Fibroblast of skin of left quadriceps (primary cell): ENCODE results near the gene C12orf76.
"Not testable (repeated sequence)": the region's sequence is repeated elsewhere in the genome, so short reads cannot be mapped to it uniquely, and the experiment has no call there.

Experiments used
- DNase-seq, 2 experiments: peaks; one replicate each; pipeline ENCODE4 v3.0.0-alpha.2; 2013; ENCODE audit warnings: low read depth in 2 of 2

The C12orf76 gene

DNA sequence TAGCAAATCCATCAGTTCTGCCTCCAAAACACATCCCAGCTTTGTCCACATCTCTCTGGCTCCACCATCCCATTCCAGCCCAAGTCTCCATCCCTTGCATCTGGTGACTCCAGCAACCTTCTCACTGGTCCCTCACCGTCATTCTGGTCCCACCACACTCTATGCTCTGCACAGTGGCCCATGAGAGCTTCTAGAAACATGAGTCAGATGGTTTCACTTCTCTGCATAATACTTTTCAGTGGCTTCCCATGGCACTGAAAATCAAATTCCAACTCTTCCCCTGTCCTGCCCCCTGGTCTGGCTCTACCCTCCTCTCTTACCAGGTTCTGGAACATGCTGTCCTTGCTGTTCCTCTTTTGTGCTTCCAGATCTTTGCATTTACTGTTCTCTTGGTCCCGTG lies 17.2 kb upstream of the C12orf76 start:
- no peak for DNase-seq

DNA sequence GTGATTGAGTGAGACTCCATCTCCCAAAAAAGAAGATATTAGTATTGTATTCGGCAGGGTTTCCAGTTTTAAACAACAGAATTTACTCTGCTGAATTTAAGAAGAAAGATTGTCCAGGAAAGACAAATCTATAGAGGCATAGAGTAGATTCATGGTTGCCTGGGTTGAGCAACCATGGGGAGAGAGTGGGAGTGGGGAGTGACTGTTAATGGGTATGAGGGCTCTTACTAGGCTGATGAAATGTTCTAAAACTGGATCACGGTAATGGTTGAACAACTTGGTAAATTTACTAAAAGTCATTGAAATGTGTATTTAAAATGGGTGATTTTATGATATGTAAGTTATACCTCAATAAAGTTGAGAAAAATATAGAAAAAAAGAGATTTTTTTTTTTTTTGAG lies 13.9 kb upstream of the C12orf76 start:
- DNase-seq, result no peak

DNA sequence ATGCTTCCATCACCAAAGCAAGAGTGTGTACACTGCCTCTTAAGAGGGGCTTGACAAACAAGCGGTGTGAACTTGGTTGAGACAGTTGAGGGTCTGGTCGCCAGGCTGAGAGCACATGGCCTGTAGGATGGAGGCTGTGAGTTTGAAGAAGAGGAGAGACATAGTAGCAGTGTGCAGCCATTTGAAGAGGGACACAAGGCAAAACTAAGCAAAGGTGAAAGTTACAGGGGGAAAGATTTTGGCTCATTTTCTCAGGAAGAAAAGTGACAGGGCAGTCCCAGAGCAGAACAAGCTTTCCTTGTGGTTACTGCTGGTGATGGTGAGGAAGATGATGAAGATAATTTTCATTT lies 11.3 kb upstream of the C12orf76 start:
- no peak for DNase-seq

DNA sequence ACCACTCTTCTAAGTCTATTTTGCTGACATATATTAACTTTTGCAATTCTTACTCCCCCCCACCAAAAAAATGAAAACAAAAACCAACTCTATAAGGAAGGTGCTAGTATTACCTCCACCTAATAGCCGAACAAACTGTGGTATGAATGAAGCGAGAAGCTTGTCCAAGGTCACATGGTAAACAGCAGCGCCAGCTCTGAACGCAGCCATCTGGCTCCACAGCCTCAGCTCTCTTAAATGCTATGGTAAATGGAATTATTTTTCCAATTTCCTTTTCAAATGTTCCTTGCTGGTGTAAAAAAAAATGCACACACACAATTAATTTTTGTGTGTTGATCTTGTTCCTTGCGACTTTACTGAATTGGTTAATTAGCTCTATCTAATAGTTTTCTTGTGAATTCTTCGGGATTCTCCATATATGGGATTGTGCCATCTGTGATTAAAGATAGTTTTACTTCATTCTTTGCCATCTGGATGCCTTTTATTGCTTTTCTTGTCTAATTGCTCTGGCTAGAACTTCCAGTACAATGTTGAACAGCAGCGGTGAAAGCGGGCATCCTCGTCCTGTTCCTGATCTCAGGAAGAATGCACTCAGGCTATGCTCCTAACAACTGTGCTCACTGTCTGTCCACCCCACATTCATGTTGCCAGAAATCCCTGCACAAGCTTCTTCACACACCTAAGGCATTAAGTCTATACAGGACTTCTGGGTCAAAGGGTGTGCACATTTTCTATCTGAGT lies 10.7 kb upstream of the C12orf76 start:
- no peak for DNase-seq

DNA sequence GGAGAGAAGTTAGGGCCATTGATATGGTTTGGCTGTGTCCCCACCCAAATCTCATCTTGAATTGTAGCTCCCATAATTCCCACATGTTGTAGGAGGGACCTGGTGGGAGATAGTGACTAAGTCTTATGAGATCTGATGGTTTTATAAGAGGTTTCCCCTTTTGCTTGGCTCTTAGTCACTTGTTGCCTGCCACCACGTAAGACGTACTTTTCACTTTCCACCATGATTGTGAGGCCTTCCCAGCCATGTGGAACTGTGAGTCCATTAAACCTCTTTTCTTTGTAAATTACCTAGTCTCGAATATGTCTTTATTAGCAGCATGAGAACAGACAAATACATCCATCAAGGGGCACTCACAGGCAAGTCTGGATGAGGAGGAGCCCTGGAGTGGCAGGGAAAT lies 8.3 kb upstream of the C12orf76 start:
- not testable (repeated sequence) for DNase-seq

DNA sequence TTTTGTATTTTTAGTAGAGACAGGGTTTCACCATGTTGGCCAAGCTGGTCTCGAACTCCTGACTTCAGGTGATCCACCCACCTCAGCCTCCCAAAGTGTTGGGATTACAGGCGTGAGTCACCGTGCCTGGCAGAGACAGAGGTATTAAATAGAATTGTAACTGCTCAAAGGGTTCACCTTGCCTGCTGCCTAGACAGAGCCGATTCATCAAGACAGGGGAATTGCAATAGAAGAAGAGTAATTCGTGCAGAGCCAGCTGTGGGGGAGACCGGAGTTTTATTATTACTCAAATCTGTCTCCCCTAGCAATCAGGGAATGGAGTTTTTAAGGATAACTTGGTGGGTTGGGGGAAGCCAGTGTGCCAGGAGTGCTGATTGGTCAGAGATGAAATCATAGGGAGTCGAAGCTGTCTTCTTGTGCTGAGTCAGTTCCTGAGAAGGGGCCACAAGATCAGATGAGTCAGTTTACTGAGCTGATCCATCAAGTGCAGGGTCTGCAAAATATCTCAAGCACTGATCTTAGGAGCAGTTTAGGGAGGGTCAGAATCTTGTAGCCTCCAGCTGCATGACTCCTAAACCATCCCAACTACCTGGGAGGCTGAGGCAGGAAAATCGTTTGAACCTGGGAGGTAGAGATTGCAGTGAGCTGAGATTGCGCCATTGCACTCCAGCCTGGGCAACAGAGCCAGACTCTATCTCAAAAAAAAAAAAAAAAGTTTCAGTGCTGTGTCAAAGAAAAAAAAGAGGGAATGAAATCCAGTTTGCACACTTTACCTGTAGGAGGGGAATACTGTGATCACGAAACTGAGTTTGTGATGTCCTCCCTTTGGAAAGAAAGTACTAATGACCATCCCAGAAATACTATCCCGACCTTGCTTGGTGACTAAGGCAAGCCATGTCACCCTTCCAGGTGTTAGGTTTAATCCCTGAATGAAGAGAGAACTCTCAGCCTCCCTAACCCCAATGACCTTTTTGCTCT lies 7.3 kb upstream of the C12orf76 start:
- peak; percentile 81 to 83 for DNase-seq

DNA sequence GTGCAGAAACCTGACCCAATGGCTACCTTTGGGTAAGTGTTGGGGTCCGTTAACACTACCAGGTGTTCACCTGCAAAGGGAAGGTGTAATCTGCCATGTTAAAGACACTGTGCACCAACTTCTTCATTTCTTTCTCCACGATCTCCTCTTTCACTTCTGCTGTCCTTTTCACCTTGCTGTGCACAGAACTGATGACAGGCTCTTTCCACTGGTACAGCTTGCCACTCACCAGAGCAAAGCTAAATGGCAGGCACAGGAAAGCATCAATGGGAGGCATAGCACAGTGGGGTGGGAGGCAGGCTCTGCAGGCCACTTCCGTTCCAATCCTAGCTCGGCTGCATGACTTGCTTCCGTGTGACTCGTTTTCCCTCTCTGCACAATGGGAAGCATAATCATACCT lies 2.6 kb upstream of the C12orf76 start:
- DNase-seq, result no peak

DNA sequence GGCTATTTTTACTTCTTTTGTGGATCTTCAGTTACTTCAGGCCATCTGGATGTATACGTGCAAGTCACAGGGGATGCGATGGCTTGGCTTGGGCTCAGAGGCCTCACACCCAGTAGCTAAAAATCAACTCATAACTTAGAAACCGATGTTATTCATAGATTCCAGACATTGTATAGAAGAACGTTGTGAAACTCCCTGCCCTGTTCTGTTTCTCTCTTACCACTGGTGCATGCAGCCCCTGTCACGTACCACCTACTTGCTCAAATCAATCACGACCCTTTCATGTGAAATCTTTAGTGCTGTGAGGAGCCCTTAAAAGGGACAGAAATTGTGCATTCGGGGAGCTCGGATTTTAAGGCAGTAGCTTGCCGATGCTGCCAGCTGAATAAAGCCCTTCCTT lies 1.3 kb upstream of the C12orf76 start:
- not testable (repeated sequence) for DNase-seq

DNA sequence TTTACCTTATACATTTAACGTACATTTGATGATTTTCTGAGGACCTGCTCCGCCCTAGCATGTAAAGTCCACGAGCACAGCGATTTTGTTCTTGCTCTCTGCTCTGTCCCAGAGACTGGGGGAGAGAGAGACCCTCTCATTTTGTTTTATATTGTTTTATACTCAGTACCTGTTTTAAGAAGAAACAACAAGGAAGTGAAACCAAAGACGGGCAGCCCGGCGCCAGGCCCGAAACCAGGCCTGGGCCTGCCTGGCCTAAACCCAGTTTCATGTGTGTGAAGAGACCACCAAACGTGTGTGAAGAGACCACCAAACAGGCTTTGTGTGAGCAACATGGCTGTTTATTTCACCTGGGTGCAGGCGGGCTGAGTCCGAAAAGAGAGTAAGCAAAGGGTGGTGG lies 712 bp upstream of the C12orf76 start:
- DNase-seq, result not testable (repeated sequence)

DNA sequence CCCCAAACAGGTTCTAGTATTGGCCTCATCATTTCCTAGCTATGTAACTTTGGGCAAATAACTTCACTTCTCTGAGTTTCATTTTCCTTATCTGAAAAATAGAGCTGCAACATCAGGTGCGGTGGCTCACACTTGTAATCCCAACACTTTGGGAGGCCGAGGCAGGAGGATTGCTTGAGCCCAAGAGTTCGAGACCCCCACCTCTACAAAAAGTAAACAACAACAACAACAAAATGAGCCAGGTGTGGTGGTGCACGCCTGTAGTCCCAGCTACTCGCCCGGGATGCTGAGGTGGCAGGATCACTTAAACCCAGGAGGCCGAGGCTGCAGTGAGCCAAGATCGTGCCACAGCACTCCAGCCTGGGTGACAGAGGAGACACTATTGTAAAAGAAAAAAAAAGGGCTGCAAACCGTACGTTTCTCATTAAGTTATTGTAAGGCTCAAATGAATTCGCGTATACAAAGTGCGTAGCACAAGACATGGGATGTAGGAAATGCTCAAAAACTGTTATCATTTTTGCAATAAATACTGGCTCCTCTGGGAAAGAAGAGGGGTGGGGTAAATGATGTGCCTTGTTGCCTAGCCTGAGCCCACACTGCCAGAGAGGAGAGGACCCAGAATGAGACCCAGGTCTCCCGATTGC lies 903 bp downstream of the C12orf76 start:
- DNase-seq, result no peak

DNA sequence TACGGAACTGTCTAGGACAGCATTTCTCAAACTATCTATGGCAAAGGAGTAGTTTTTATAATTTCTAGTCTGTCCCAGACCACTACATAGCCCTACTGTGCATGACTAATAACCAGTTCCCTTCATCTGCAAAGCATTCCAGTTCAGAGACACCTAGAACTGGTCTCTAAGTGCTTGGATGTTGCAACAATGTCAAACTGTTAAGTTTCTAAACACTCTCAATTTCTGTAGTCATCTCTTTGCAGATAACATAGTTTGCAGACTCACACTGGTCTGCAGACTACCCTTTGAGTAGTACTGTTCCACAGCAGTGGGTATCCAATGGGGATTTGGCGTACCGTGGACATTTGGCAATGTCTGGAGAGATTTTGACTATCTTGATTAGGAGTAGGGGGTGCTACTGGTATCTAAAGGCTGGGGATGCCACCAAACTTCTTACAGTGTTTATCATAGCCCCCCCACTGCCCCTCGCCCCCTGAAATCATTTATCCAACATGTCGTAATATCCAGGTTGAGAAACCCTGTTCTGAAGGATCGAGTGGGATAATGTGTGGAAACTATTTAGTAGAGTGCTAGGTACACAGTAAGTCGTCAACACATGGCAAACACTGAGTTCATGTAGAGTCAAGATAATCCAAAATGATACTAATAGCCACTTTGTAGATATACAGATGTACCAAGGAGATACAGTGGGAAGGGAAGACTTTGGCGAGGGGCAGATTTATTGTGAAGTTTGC lies 1.7 kb downstream of the C12orf76 start:
- no peak for DNase-seq

DNA sequence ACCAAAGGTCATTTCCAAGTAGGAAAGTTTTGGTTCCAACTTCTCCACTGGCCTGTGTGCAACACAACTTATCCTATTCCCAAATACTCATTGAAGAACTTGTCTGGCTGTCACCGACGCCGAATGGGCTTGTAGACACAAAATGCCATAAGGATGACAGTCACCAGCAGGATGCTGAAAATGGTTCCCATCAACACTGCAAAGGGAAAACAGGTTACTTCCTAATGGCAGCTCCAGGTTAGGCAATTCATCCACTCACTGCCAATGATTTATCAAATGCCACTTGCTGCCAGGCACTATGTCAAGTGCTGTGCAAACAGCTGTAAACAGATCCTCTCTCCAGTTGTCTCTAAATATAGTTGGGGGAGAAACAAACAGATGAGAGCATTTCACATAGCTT lies 6.1 kb downstream of the C12orf76 start:
- DNase-seq, result no peak

DNA sequence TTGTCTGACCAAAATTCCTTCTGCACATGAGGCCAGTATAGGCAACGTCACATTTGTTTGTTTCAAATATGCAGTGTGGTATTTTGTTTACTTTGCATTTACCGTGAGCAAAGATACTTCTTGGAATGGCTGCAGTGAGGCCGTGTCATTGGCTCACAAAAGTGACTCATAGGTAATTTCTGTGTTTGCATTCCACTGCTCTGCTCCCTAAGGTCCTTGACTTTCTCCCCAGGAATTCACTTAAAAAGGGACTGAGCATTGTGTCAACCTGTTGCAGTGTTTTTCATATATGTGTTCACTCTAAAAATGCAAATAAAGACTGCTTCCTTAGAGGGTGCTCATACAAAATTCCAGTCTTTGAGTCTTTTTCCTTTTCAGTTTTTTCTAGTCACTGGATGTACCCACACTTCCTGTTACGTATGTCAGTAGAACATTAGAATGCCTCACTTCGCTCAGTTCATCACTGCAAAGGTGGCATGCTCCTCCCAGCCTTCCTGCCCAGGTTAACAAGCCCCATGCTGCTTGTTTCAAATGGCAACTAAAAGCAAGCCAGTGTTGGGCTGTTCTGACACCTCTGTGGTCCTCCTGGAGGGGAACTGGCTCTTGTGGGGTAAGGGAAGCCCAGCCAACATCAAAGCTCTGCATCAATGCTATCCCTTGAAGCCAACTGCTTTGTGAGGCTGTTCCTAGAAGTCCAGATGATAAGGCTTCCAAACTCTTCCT lies 9.1 kb downstream of the C12orf76 start:
- peak; percentile 82 to 84 for DNase-seq

DNA sequence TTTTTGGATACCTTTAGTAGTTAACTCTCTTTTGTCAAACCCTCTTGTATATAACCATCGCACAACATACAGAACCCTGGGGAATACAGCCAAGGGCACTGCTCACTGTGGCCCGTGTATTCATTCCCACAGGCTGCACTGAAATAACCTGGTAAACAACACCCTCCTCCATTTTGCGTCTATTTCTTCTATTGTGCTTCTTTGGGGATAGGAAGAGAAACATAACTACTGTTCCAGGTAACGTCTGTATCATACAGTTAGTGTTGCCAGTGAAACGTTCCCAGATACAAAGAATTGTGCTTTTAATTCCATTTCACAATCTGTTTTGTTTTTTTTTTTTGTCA lies 9.6 kb downstream of the C12orf76 start:
- DNase-seq, result no peak

DNA sequence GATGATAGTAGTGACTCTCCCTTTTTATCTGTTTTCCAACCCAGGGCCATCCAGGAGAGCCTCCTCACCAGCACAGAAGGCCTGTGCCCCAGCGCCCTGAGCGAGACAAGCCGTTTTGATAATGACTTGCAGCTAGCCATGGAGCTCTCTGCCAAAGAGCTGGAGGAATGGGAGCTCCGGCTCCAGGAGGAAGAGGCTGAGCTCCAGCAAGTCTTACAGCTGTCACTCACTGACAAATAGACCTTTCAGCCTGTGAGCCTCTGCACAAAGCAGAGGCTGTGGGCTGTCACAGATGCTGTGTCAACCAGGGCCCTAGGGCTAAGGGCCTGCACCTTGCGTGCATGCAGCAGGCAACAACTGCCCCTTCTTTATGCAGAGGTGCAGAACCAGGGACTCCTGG lies 11.0 kb downstream of the C12orf76 start:
- DNase-seq, result no peak

DNA sequence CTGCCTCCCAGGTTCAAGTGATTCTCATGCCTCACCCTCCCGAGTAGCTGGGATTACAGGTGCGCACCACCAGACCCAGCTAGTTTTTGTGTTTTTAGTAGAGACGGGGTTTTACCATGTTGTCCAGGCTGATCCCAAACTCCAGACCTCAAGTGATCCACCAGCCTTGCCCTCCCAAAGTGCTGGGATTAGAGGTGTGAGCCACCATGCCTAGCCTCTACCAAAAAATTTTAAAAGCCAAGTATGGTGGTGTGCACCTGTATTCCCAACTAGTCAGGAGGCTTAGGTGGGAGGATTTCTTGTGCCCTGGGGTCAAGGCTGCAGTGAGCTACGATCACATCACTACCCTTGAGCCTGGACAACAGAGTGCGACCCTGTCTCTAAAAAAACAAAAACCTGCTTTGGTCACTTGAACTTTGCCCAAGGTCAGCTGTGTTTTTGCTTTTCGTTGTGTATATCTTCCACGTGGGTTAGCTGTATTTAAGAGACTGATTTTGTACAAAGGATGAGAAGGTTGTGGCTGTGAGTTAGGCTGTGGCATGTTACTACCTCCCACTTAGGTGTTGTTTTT lies 12.7 kb downstream of the C12orf76 start:
- DNase-seq, result no peak

DNA sequence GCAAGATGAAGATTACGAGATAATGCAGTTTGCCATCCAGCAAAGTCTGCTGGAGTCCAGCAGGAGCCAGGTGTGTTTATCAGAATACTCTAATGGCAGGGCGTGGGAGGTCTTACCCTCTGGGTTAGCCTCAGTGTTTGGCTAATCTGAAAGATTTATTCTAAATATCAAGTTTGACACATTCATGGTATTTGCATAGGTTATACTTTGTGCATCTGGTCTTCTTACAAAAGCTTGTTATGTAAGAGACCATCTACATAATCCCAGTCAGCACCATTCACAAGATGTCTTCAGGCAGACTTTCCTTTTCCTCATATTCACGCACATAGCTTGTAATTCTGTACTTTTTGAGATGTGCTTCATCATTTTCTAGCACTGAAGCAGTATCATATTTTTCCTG lies 14.4 kb downstream of the C12orf76 start:
- no peak for DNase-seq

DNA sequence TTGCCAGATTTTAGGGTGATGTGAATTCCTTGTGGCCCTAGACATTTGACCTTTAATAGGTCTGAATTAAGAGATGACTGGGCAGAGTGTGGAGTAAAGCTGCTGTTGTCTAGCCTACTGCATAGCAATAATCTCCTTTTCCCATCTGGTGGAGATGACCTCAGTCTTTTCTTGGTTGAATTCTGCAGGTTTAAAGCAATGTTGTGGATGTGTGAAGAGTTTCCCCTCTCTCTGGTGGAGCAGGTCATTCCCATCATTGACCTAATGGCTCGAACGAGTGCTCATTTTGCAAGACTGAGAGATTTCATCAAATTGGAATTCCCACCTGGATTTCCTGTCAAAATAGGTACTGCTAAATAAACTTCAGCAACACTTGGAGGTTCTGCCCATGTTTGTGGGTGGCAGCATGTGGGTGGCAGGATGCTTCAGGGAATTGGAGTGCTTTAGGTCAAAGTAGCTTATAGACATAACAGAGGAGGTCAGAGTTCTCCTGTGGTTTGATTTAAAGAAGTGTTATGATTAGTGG lies 19.0 kb downstream of the C12orf76 start:
- DNase-seq, result no peak

DNA sequence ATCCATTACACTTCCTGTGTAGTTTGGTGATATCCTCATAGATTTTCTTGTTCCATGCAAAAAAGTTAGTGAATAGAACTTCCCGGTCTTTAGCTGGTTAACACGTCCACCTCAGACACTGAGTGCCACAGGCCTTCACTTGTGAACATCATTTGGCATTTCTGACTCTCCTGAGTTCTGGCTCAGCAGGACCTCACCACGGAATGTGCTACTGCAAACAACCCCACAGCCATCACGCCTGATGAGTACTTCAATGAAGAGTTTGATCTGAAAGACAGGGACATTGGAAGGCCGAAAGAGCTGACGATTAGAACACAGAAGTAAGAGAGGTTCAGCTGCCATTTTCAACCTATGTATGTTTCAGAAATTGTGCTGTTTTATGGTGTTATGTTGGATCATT lies 20.0 kb downstream of the C12orf76 start:
- DNase-seq, result no peak

DNA sequence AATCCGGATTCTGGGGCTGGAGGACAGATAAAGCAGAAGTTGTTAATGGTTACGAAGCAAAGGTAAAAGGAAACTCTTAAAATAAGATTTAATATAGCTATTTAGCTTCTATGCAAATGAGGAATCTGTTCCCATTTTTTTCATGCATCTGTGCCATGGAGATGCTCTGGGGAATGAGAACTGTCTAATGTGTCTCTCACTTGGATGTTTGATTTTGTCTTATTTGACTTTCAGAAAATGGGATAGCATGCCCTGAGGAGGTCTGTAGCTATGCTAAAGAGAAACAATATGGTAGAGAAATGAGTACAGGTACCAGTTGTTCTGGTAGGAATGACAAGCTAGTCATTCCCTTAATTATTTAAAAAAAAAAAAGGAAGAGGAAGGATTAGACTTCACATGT lies 24.3 kb downstream of the C12orf76 start:
- no peak for DNase-seq
